K562 (cell line): Measurements from ENCODE around the gene PDCD1. TPM values are rescaled to one million over a fixed set of nuclear protein-coding genes. Genes with fewer than 3 reads are reported as not detected.
A peak's percentile ranks its signal among the peaks of the same experiment; 100 is the strongest.

Experiments used
- ATAC-seq: fragments of 200-7000 bp; cut with Tn5 transposase; 3 replicates; pipeline ENCODE4 v1.9.1; 2020; ENCODE audit warnings: moderate library complexity
- BruUV-seq: library from RNA; stranded (reverse); fragments of 400-500 nt; replicated peaks from 2 replicates; lab custom pipeline; 2021; lab: Mats Ljungman, UMichigan
- CTCF ChIA-PET: fragments of 300-600 bp; formaldehyde crosslinking; extraction: SDS; loops from one replicate; lab custom pipeline; 2021; ENCODE audit warnings: low intra/inter-chr PET ratio; lab: Yijun Ruan, JAX
- POLR2A ChIA-PET: fragments of 300-600, 350-650 bp; sonication (Branson Sonifier 250); formaldehyde crosslinking; extraction: SDS; loops from one replicate; lab custom pipeline; 2021; ENCODE audit warnings: antibody characterized with exemption, inconsistent platforms; lab: Yijun Ruan, JAX
- DNase-seq, 4 experiments: peaks; one replicate each; pipeline versions ENCODE4 v3.0.0 to v3.0.0-alpha.2; 2011 to 2018; ENCODE audit warnings: low spot score in 3 of 4, mixed read lengths in 3 of 4; ENCODE audit errors: extremely low read depth in 1 of 4
- FAIRE-seq: peaks from 2 replicates; lab custom pipeline; 2011; peaks lifted over from hg19 to GRCh38; lab: Jason Lieb, UNC
- H2AFZ ChIP-seq: 2 replicates; pipeline ENCODE4 v1.6.0; 2011; ENCODE audit warnings: low read depth, low read length, control low read depth, inconsistent platforms
- H3K27ac ChIP-seq: fragments of 200-600 bp; 3 replicates; pipeline ENCODE4 v1.8.0; 2011; ENCODE audit warnings: low read depth, mild to moderate bottlenecking, control low read depth, inconsistent platforms, low read length, moderate library complexity, mixed read lengths; ENCODE audit errors: extremely low read depth
- H3K27me3 ChIP-seq, 2 experiments: fragments of 300-600 bp in 1 of 2; 2 replicates in 1 of 2; 3 replicates in 1 of 2; pipeline versions ENCODE4 v1.6.0 to v1.8.0; 2011; ENCODE audit warnings: inconsistent platforms in 2 of 2, low read length in 2 of 2, mild to moderate bottlenecking in 1 of 2, mixed read lengths in 1 of 2, moderate library complexity in 1 of 2; ENCODE audit not compliant: control insufficient read depth in 2 of 2, insufficient read depth in 2 of 2
- H3K36me3 ChIP-seq: fragments of 300-600 bp; 3 replicates; pipeline ENCODE4 v1.8.0; 2011; ENCODE audit warnings: mild to moderate bottlenecking, low read length, inconsistent platforms; ENCODE audit not compliant: control insufficient read depth, insufficient read depth
- H3K4me1 ChIP-seq, 2 experiments: fragments of 200-600 bp in 1 of 2; replicated peaks in 1 of 2; 2 replicates in 1 of 2; 3 replicates in 1 of 2; pipeline versions ENCODE4 v1.5.1 to v1.8.0; 2011; ENCODE audit warnings: inconsistent platforms in 2 of 2, low read length in 2 of 2, mild to moderate bottlenecking in 1 of 2, mixed read lengths in 1 of 2, moderate library complexity in 1 of 2; ENCODE audit not compliant: control insufficient read depth in 2 of 2, insufficient read depth in 2 of 2
- H3K4me2 ChIP-seq: 2 replicates; pipeline ENCODE4 v1.6.1; 2011; ENCODE audit warnings: low read length, control low read depth, inconsistent platforms, mixed read lengths; ENCODE audit not compliant: insufficient read depth
- H3K4me3 ChIP-seq: fragments of 200-600 bp; sonication (generic), shearing (Covaris generic); 2 replicates; pipeline ENCODE4 v1.5.1; 2016; ENCODE audit warnings: control low read depth, inconsistent platforms
- H3K79me2 ChIP-seq: fragments of 200-600 bp; 3 replicates; pipeline ENCODE4 v1.8.0; 2011; ENCODE audit warnings: low read length, inconsistent platforms; ENCODE audit not compliant: control insufficient read depth, insufficient read depth
- H3K9ac ChIP-seq, 2 experiments: 2 replicates each; pipeline versions ENCODE4 v1.6.0 to v1.6.1; 2011; ENCODE audit warnings: low read depth in 2 of 2, low read length in 2 of 2, control low read depth in 1 of 2, inconsistent platforms in 1 of 2, mild to moderate bottlenecking in 1 of 2, mixed read lengths in 1 of 2; ENCODE audit not compliant: insufficient read depth in 1 of 2
- H3K9me1 ChIP-seq: one replicate; pipeline ENCODE4 v1.6.0; 2011; ENCODE audit warnings: inconsistent platforms, mild to moderate bottlenecking, low read length, moderate library complexity; ENCODE audit not compliant: control insufficient read depth, insufficient read depth
- H3K9me3 ChIP-seq: replicated peaks from 2 replicates; pipeline ENCODE4 v1.5.1; 2011; ENCODE audit warnings: low read depth, low read length, inconsistent platforms; ENCODE audit not compliant: control insufficient read depth, insufficient read depth
- H4K20me1 ChIP-seq: replicated peaks from 2 replicates; pipeline ENCODE4 v1.6.1; 2011; ENCODE audit warnings: low read length, inconsistent platforms, mixed read lengths; ENCODE audit not compliant: control insufficient read depth, insufficient read depth
- CBFA2T3 ChIP-seq: fragments of 450-650 bp; IDR thresholded peaks from 2 replicates; pipeline ENCODE4 v1.6.1; 2017
- CBX1 ChIP-seq: sonication (generic); IDR thresholded peaks from 2 replicates; pipeline ENCODE4 v1.6.1; 2016; ENCODE audit warnings: antibody characterized with exemption, low read depth, mild to moderate bottlenecking
- E2F5 ChIP-seq: sonication (generic); formaldehyde crosslinking; IDR thresholded peaks from 2 replicates; pipeline ENCODE4 v1.8.0; 2022; ENCODE audit warnings: mild to moderate bottlenecking, missing genetic modification reagents
- FOSL1 ChIP-seq: fragments of 200-800 bp; sonication (Bioruptor generic); conservative IDR thresholded peaks from 2 replicates; pipeline ENCODE4 v1.6.1; 2016; ENCODE audit warnings: missing genetic modification characterization, missing compliant biosample characterization
- GABPA ChIP-seq: fragments of 200-800 bp; sonication (Bioruptor generic); conservative IDR thresholded peaks from 2 replicates; pipeline ENCODE4 v1.6.1; 2016; ENCODE audit warnings: low read depth, missing genetic modification characterization, missing compliant biosample characterization
- HBP1 ChIP-seq: fragments of 450-650 bp; formaldehyde crosslinking; IDR thresholded peaks from 2 replicates; pipeline ENCODE4 v1.4.0; 2022; ENCODE audit warnings: missing genetic modification characterization
- IRF1 ChIP-seq: sonication (generic); formaldehyde crosslinking; IDR thresholded peaks from 2 replicates; pipeline ENCODE4 v1.8.0; 2022; ENCODE audit warnings: missing genetic modification reagents, mild to moderate bottlenecking, borderline replicate concordance
- KHSRP ChIP-seq: fragments of 450-650 bp; IDR thresholded peaks from 2 replicates; pipeline ENCODE4 v1.6.1; 2017
- PATZ1 ChIP-seq: fragments of 250-450 bp; sonication (Bioruptor Pico); IDR thresholded peaks from 2 replicates; pipeline ENCODE4 v1.5.0; 2020; ENCODE audit warnings: mild to moderate bottlenecking, borderline replicate concordance
- PCBP2 ChIP-seq: fragments of 200-400 bp; formaldehyde crosslinking; IDR thresholded peaks from 2 replicates; pipeline ENCODE4 v1.6.1; 2018; ENCODE audit warnings: low read length, low read depth, mild to moderate bottlenecking, moderate library complexity; ENCODE audit not compliant: poor library complexity, severe bottlenecking
- POLR2A ChIP-seq: fragments of 450-650 bp; conservative IDR thresholded peaks from 2 replicates; pipeline ENCODE4 v1.6.1; 2016
- RBM39 ChIP-seq: fragments of 200-400 bp; formaldehyde crosslinking; optimal IDR thresholded peaks from 2 replicates; pipeline ENCODE3; 2018; ENCODE audit warnings: low read depth, low read length
- SAFB ChIP-seq: fragments of 200-400 bp; formaldehyde crosslinking; IDR thresholded peaks from 2 replicates; pipeline ENCODE4 v1.6.1; 2017; ENCODE audit warnings: low read depth, low read length, borderline replicate concordance
- SP2 ChIP-seq: IDR thresholded peaks from 2 replicates; pipeline ENCODE4 v1.6.1; 2011; ENCODE audit warnings: mild to moderate bottlenecking, low read depth, low read length, moderate library complexity; ENCODE audit not compliant: poor library complexity, severe bottlenecking; ENCODE audit errors: extremely low read depth
- ZNF282 ChIP-seq: sonication (generic); formaldehyde crosslinking; IDR thresholded peaks from 2 replicates; pipeline ENCODE4 v1.8.1; 2023; ENCODE audit warnings: missing genetic modification reagents
- ZNF707 ChIP-seq: fragments of 250-450 bp; sonication (Bioruptor Pico); conservative IDR thresholded peaks from 2 replicates; pipeline ENCODE4 v1.8.0; 2022; ENCODE audit warnings: inconsistent platforms, mild to moderate bottlenecking, moderate library complexity
- ZSCAN29 ChIP-seq: fragments of 450-650 bp; IDR thresholded peaks from 2 replicates; pipeline ENCODE4 v1.6.1; 2017
- WGBS: fragments of 100-300 bp; shearing (Covaris generic); methylation state at CpG from one replicate; pipeline ENCODE4 v1.1.6; 2016; ENCODE audit warnings: low coverage, mixed read lengths; ENCODE audit not compliant: insufficient coverage; ENCODE audit errors: missing lambda C conversion rate; 5-methylcytosine and 5-hydroxymethylcytosine counted together
- in situ Hi-C: fragments of 300-500 bp; cut with MboI; formaldehyde crosslinking; loops from 4 replicates; pipeline ENCODE4 v1.15.0; 2018; ENCODE audit warnings: inconsistent platforms, mixed read lengths
- intact Hi-C: fragments of 100-400 bp; cut with micrococcal nuclease; formaldehyde crosslinking; loops from 2 replicates; pipeline ENCODE4 v1.14.2; 2022
- polyA plus RNA-seq, 8 experiments: library from polyadenylated mRNA; depleted of rRNA in 4 of 8; stranded (reverse) in 5 of 8; unstranded in 3 of 8; fragments of >200 nt; fragmentation: Nextera tagmentation in 2 of 8; fragmentation: Illumina TruSeq in 1 of 8; extraction: Ambion mirVana in 2 of 8; extraction: Trizol in 1 of 8; gene quantifications; 2 replicates each; pipeline versions ENCODE4 v1.2.1 to v1.2.3, GENCODE V29; 2011 to 2014; ENCODE audit warnings: inconsistent platforms in 1 of 8, missing spikeins in 1 of 8
- total RNA-seq, 7 experiments: library from RNA; depleted of rRNA in 6 of 7; stranded (reverse); fragments of >200 nt in 6 of 7; fragmentation: Illumina TruSeq in 2 of 7; extraction: Trizol in 2 of 7; gene quantifications; 2 replicates each; pipeline versions ENCODE4 v1.2.1 to v1.2.3, GENCODE V29; 2011 to 2021; ENCODE audit warnings: low replicate concordance in 1 of 7

Gene PDCD1
- total and polyA plus RNA-seq, 9 of the 15 experiments (the other 6 are each of a cell fraction or from before 2014, with no cell fraction given): 0.15 to 2.5 (median 1.0) TPM; not detected in 2

GRCh38 chr2:241857041-241857541 is 1.6 kb downstream of the PDCD1 start (continued):
- no peak for TF ChIP-seq GABPA (tag)
- no peak for TF ChIP-seq CBFA2T3
- no peak for TF ChIP-seq E2F5 (CRISPR knock-in tag)
- TF ChIP-seq FOSL1 (tag): no peak
- TF ChIP-seq PCBP2: no peak

GRCh38 chr2:241855888-241856422 is 2.7 kb downstream of the PDCD1 start:
- Histone ChIP-seq H3K9me1 (no peaks in the 10 kb centered on the region), H4K20me1 (no peaks in the 10 kb centered on the region), H3K4me3 (no peak overlapping the region), H3K79me2 (no peaks in the 10 kb centered on the region), H3K36me3 (no peaks in the 10 kb centered on the region), H3K27me3 (no peaks in the 10 kb centered on the region), H3K27ac (no peak overlapping the region), H2AFZ (no peak overlapping the region), H3K9me3 (no peaks in the 10 kb centered on the region), H3K4me2 (no peak overlapping the region), H3K9ac (peak overlapping the region in 1 of 2 experiments; percentile 45; a peak in 1 of 4 replicates), H3K4me1 (peaks cover 0 to 74% of the 10 kb centered on the region in 2 experiments; a peak in 4 of 5 replicates)
- POLR2A ChIA-PET: interaction anchor here (1.5 kb wide), 1 partner anchor 12 kb away, joined by 4 read pairs; no protein-coding TSS in a partner anchor
- TF ChIP-seq RBM39: no peak
- no peak for TF ChIP-seq POLR2A
- no peak for TF ChIP-seq PATZ1 (CRISPR knock-in tag)
- no peak for TF ChIP-seq ZNF707 (CRISPR knock-in tag)
- no peak for TF ChIP-seq SP2
- TF ChIP-seq CBX1: no peak
- no peak for TF ChIP-seq ZNF282 (CRISPR knock-in tag)
- no peak for TF ChIP-seq SAFB
- TF ChIP-seq HBP1 (CRISPR knock-in tag): no peak
- no peak for TF ChIP-seq ZSCAN29
- TF ChIP-seq IRF1: no peak
- no peak for TF ChIP-seq KHSRP
- ATAC-seq (no peak), FAIRE-seq (no peak), DNase-seq (no peak)
- no TSS peak for BruUV-seq
- intact Hi-C loops (no loop called here), in situ Hi-C loops (loop anchor here (5.0 kb wide), 1 partner anchor 109 kb away; no protein-coding TSS in a partner anchor)
- 64% methylated on average over 16 of the region's 20 CpGs for WGBS
- CTCF ChIA-PET: no interaction called here
